Body of pancreas (tissue), 4 donors: Measurements from ENCODE around the gene GPC4. TPM values are rescaled to one million over a fixed set of nuclear protein-coding genes. Genes with fewer than 3 reads are reported as not detected.

Experiments
- ATAC-seq: fragments of 150-250 bp; one replicate; pipeline ENCODE4 v1.9.1; 2016
- DNase-seq, 4 donors: peaks; one replicate each; pipeline ENCODE4 v3.0.0-alpha.2; 2019
- H3K27ac ChIP-seq, 4 donors: fragments of 200-600 bp; sonication (generic); 1 replicate in 3 of 4; 2 replicates in 1 of 4; pipeline versions ENCODE4 v1.5.1 to v1.6.1; 2016 to 2019; ENCODE audit warnings: mild to moderate bottlenecking in 1 of 4, mixed read lengths in 1 of 4, moderate library complexity in 1 of 4
- H3K27me3 ChIP-seq, 2 donors: fragments of 200-600 bp; sonication (generic); one replicate each; pipeline ENCODE4 v1.6.0; 2016; ENCODE audit warnings: mild to moderate bottlenecking in 1 of 2
- H3K36me3 ChIP-seq, 2 donors: fragments of 200-600 bp; sonication (generic); replicated peaks in 1 of 2; 2 replicates each; pipeline ENCODE4 v1.5.1; 2016; ENCODE audit warnings: low read depth in 2 of 2; ENCODE audit not compliant: insufficient read depth in 1 of 2
- H3K4me1 ChIP-seq: fragments of 200-600 bp; sonication (generic); one replicate; pipeline ENCODE4 v1.6.0; 2016
- H3K4me3 ChIP-seq, 2 donors: fragments of 200-600 bp; sonication (generic); 1 replicate in 1 of 2; 2 replicates in 1 of 2; pipeline ENCODE4 v1.5.1; 2016 to 2019
- H3K9me3 ChIP-seq, 3 donors: fragments of 200-600 bp; sonication (generic); 1 replicate in 2 of 3; 2 replicates in 1 of 3; pipeline ENCODE4 v1.5.1; 2016
- POLR2A ChIP-seq, 3 donors: fragments of 450-650 bp; IDR thresholded peaks; one replicate each; pipeline ENCODE4 v1.6.1; 2016; ENCODE audit warnings: antibody characterized with exemption in 3 of 3, mild to moderate bottlenecking in 2 of 3
- WGBS, 2 donors: methylation state at CpG; one replicate each; pipeline ENCODE4 v1.1.5; 2017; 5-methylcytosine and 5-hydroxymethylcytosine counted together
- intact Hi-C: fragments of 100-400 bp; cut with DNase I; formaldehyde crosslinking; loops from one replicate; pipeline ENCODE4 v1.15.1; 2023
- total RNA-seq, 2 donors: library from RNA; depleted of rRNA; stranded (reverse); fragments of >200 nt; gene quantifications; one replicate each; pipeline ENCODE4 v1.1.0, GENCODE V29; 2016
- TF ChIP-seq, protein P1 (sequence below), 7 experiments: fragments of 450-650 bp in 4 of 7; fragments of 200-600 bp in 3 of 7; sonication (generic) in 3 of 7; IDR thresholded peaks; one replicate each; pipeline ENCODE4 v1.5.1; 2016 to 2019; ENCODE audit warnings: antibody characterized with exemption in 7 of 7

Gene GPC4
- total RNA-seq, 2 donors from 2014 or later = 9.3 to 11.2 TPM

DNA sequence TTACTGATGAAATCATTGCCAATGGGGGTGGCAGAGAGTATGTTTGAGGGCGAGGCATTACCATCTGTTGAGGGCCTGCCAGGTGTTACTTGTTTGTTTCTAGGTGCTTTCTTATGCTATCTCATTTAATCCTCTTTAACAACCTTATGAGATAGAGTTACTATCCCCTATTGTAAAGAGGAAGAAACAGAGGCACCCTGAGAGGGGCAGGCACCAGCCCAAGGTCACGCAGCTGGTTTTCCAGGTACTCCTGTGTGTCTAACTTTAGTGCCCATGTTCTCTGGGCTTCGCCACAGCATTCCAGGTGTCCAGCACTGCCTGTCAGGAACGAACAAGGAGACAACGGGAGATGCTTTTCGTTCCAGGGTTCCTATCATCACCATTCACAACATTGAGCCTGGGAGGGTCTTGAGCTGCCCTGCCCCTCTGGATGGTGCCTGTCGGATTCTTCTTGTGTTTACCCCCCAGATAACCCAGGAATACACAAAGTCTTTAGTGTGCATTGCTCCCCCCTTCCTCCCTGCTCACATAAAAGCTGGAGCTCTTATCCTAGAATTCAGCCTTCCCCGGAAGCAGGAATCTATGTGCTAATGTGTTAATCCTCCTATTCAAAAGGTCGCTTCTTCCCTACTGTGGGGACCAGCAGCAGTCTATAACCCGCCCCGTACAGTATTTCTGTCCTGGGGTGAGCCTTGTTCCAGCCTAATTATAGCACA is 24.9 kb upstream of the GPC4 start:
- 72 to 82% methylated on average over 8 to 10 of the region's 11 CpGs for WGBS, 2 donors
- intact Hi-C loops = no loop called here
- DNase-seq (no peak), ATAC-seq (no peak)
- Histone ChIP-seq H3K9me3 (no peaks in the 10 kb centered on the region), H3K27ac (no peak overlapping the region), H3K36me3 (no peaks in the 10 kb centered on the region), H3K27me3 (no peaks in the 10 kb centered on the region), H3K4me3 (no peak overlapping the region), H3K4me1 (no peaks in the 10 kb centered on the region)
- TF ChIP-seq POLR2A (IDR thresholded peaks at IDR 0.05) = no peak
- TF ChIP-seq, protein P1, sequence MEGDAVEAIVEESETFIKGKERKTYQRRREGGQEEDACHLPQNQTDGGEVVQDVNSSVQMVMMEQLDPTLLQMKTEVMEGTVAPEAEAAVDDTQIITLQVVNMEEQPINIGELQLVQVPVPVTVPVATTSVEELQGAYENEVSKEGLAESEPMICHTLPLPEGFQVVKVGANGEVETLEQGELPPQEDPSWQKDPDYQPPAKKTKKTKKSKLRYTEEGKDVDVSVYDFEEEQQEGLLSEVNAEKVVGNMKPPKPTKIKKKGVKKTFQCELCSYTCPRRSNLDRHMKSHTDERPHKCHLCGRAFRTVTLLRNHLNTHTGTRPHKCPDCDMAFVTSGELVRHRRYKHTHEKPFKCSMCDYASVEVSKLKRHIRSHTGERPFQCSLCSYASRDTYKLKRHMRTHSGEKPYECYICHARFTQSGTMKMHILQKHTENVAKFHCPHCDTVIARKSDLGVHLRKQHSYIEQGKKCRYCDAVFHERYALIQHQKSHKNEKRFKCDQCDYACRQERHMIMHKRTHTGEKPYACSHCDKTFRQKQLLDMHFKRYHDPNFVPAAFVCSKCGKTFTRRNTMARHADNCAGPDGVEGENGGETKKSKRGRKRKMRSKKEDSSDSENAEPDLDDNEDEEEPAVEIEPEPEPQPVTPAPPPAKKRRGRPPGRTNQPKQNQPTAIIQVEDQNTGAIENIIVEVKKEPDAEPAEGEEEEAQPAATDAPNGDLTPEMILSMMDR (IDR thresholded peaks at IDR 0.05) = no peak

DNA sequence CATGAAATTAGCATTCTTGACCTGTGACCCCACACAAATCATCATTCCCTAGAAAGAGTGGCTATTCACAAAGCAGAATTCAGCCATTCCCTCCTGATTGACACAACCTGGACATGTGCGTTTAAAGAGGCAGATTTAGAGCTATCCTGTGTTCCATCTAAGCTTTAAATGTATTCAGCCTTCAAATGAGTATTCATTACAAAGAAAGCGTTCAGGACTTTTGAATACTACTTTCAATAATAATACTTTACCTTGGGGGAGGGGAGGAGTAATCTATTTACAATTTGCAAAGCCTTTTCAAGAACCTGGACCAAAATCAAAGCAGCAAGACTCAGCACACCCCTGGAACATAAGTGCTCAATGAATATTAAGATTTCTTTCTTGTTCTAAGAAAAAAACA is 22.5 kb upstream of the GPC4 start:
- WGBS, 2 donors = 81 to 90% methylated on average over 2 of the region's 2 CpGs
- Histone ChIP-seq H3K27ac (no peak overlapping the region), H3K4me3 (no peak overlapping the region), H3K36me3 (no peaks in the 10 kb centered on the region), H3K9me3 (no peaks in the 10 kb centered on the region), H3K27me3 (no peaks in the 10 kb centered on the region), H3K4me1 (no peaks in the 10 kb centered on the region)
- intact Hi-C loops = no loop called here
- DNase-seq (no peak), ATAC-seq (no peak)
- TF ChIP-seq, protein P1 (IDR thresholded peaks at IDR 0.05) = no peak

- intact Hi-C loops = no loop called here
- DNase-seq (no peak), ATAC-seq (no peak)
- WGBS, 2 donors = 71 to 100% methylated on average over 1 to 4 of the region's 4 CpGs
- Histone ChIP-seq H3K27me3 (no peaks in the 10 kb centered on the region), H3K36me3 (no peaks in the 10 kb centered on the region), H3K9me3 (no peaks in the 10 kb centered on the region), H3K4me3 (no peak overlapping the region), H3K27ac (no peak overlapping the region), H3K4me1 (no peaks in the 10 kb centered on the region)
- TF ChIP-seq, protein P1 (IDR thresholded peaks at IDR 0.05) = no peak
- no peak for TF ChIP-seq POLR2A (IDR thresholded peaks at IDR 0.05)
These were observed 22.1 kb upstream of the GPC4 start for GRCh38 chrX:133437356-133437755.

- WGBS, 2 donors = 90 to 96% methylated on average over 4 to 5 of the region's 6 CpGs
- ATAC-seq = no peak
These were observed 20.3 kb upstream of the GPC4 start for GRCh38 chrX:133435544-133436124.

More at GRCh38 chrX:133435544-133436124, 20.3 kb upstream of the GPC4 start:
- Histone ChIP-seq H3K36me3 (no peaks in the 10 kb centered on the region), H3K9me3 (no peaks in the 10 kb centered on the region), H3K4me3 (no peak overlapping the region), H3K27me3 (no peaks in the 10 kb centered on the region), H3K27ac (no peak overlapping the region), H3K4me1 (no peaks in the 10 kb centered on the region)
- no peak for DNase-seq
- no peak for TF ChIP-seq POLR2A (IDR thresholded peaks at IDR 0.05)
- TF ChIP-seq, protein P1 (IDR thresholded peaks at IDR 0.05) = no peak
- intact Hi-C loops = no loop called here
